Measurements from ENCODE around the gene KLF1.

The KLF1 gene

DNA sequence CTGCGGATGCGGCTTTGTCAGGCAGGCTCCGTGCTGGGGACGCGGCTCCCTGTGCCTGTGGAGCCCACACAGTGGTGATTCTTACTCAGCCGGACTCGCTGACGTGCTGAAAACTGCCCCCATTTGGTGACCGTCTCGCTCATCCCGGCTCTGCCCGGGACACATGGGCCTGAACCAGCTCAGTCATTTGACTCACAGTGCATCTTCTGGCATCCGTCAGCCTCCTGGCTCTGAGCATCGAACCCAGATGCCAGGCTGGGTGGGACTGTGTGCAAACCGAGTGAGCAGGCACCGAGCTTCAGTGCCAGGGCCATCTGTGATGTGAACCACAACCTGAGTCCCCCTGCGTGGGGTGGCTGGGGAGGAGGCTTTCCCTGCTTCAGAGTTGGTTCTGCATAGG is 9.5 kb upstream of the KLF1 start:
- Histone ChIP-seq H3K4me1 (ENCODE audit: control insufficient read depth, insufficient read depth, low read length) (no peaks in the 10 kb centered on the region), H3K36me3 (ENCODE audit: control insufficient read depth in 2 of 2, insufficient read depth in 1 of 2, low read length in 2 of 2) (peaks cover 0 to 52% of the 10 kb centered on the region in 2 experiments; a peak in 2 of 3 replicates), H3K4me3 (ENCODE audit: low read depth, low read length) (no peak overlapping the region), H3K9me3 (ENCODE audit: control insufficient read depth, insufficient read depth, low read depth, low read length) (no peaks in the 10 kb centered on the region), H3K27ac (ENCODE audit: extremely low read depth, low read depth, low read length) (no peak overlapping the region)
- ChIA-PET POLR2A (no interaction called here), CTCF (interaction anchor here (0.6 to 2.5 kb wide), 2 partner anchors 11 to 36 kb away, joined by 3 to 7 read pairs; no protein-coding TSS in a partner anchor)
- no peak for TF ChIP-seq MEIS1 (CRISPR knock-in tag; IDR thresholded peaks at IDR 0.05; ENCODE audit: borderline replicate concordance)
- no peak for TF ChIP-seq ZNF157 (tag by site-specific recombination; IDR thresholded peaks at IDR 0.05)

DNA sequence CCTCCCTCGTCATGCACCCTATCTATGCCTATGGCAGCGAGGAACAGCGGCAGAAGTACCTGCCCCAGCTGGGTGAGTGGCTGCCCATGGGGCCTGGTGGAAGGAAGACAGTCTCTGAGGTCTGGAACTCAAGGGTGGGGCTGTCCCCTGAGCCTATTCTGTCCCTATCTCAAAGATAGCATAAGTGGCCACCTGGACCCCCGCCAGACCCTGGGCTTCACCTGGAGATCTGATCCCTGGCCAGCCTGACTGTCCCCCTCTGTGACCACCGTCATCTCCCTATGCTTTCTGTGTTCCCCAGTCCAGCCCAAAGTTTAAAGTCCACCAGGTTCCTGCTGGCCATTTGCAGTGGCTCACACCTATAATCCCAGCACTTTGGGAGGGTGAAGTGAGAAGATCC is 6.6 kb upstream of the KLF1 start:
- H3K36me3 ChIP-seq (ENCODE audit: control insufficient read depth in 2 of 2, insufficient read depth in 1 of 2, low read length in 2 of 2): peaks cover 0 to 42% of the 10 kb centered on the region in 2 experiments; a peak in 2 of 3 replicates
- ChIA-PET CTCF (interaction anchor here (0.6 to 0.7 kb wide), 2 partner anchors 17 to 133 kb away, joined by 3 read pairs; no protein-coding TSS in a partner anchor), POLR2A (interaction anchor here (1.3 kb wide), 1 partner anchor 25 kb away, joined by 3 read pairs; the partner anchor contains the start of gene SYCE2)
- no peak overlapping the region for H3K27ac ChIP-seq (ENCODE audit: extremely low read depth, low read depth, low read length)
- H3K4me1 ChIP-seq (ENCODE audit: control insufficient read depth, insufficient read depth, low read length): no peaks in the 10 kb centered on the region
- H3K9me3 ChIP-seq (ENCODE audit: control insufficient read depth, insufficient read depth, low read depth, low read length): no peaks in the 10 kb centered on the region
- H3K4me3 ChIP-seq (ENCODE audit: low read depth, low read length): no peak overlapping the region
- TF ChIP-seq ZBTB21 (tag by site-specific recombination; IDR thresholded peaks at IDR 0.05) (no peak), ZNF785 (tag by site-specific recombination; IDR thresholded peaks at IDR 0.05) (no peak), ZNF274 (IDR thresholded peaks at IDR 0.05; ENCODE audit: low read length) (no peak), ZNF274 (tag by site-specific recombination; IDR thresholded peaks at IDR 0.05; ENCODE audit: borderline replicate concordance) (no peak), ZNF571 (tag by site-specific recombination; IDR thresholded peaks at IDR 0.05) (no peak), ZNF596 (tag by site-specific recombination; IDR thresholded peaks at IDR 0.05) (no peak), ZNF747 (tag by site-specific recombination; IDR thresholded peaks at IDR 0.05) (no peak), ZNF670 (tag by site-specific recombination; IDR thresholded peaks at IDR 0.05; ENCODE audit: low read depth) (no peak), ZFP41 (tag by site-specific recombination; IDR thresholded peaks at IDR 0.05; ENCODE audit: borderline replicate concordance) (no peak), ZNF19 (tag by site-specific recombination; IDR thresholded peaks at IDR 0.05; ENCODE audit: low read depth) (no peak), ZNF585B (tag by site-specific recombination; IDR thresholded peaks at IDR 0.05) (no peak), ZNF658 (tag by site-specific recombination; IDR thresholded peaks at IDR 0.05) (no peak), ZEB2 (tag by site-specific recombination; IDR thresholded peaks at IDR 0.05) (no peak)
- TF ChIP-seq, protein P1, sequence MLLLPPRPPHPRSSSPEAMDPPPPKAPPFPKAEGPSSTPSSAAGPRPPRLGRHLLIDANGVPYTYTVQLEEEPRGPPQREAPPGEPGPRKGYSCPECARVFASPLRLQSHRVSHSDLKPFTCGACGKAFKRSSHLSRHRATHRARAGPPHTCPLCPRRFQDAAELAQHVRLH (tag by site-specific recombination; IDR thresholded peaks at IDR 0.05): no peak
- TF ChIP-seq, protein P2, sequence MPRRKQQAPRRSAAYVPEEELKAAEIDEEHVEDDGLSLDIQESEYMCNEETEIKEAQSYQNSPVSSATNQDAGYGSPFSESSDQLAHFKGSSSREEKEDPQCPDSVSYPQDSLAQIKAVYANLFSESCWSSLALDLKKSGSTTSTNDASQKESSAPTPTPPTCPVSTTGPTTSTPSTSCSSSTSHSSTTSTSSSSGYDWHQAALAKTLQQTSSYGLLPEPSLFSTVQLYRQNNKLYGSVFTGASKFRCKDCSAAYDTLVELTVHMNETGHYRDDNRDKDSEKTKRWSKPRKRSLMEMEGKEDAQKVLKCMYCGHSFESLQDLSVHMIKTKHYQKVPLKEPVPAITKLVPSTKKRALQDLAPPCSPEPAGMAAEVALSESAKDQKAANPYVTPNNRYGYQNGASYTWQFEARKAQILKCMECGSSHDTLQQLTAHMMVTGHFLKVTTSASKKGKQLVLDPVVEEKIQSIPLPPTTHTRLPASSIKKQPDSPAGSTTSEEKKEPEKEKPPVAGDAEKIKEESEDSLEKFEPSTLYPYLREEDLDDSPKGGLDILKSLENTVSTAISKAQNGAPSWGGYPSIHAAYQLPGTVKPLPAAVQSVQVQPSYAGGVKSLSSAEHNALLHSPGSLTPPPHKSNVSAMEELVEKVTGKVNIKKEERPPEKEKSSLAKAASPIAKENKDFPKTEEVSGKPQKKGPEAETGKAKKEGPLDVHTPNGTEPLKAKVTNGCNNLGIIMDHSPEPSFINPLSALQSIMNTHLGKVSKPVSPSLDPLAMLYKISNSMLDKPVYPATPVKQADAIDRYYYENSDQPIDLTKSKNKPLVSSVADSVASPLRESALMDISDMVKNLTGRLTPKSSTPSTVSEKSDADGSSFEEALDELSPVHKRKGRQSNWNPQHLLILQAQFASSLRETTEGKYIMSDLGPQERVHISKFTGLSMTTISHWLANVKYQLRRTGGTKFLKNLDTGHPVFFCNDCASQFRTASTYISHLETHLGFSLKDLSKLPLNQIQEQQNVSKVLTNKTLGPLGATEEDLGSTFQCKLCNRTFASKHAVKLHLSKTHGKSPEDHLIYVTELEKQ (tag by site-specific recombination; IDR thresholded peaks at IDR 0.05; ENCODE audit: borderline replicate concordance): no peak
- TF ChIP-seq, protein P3, sequence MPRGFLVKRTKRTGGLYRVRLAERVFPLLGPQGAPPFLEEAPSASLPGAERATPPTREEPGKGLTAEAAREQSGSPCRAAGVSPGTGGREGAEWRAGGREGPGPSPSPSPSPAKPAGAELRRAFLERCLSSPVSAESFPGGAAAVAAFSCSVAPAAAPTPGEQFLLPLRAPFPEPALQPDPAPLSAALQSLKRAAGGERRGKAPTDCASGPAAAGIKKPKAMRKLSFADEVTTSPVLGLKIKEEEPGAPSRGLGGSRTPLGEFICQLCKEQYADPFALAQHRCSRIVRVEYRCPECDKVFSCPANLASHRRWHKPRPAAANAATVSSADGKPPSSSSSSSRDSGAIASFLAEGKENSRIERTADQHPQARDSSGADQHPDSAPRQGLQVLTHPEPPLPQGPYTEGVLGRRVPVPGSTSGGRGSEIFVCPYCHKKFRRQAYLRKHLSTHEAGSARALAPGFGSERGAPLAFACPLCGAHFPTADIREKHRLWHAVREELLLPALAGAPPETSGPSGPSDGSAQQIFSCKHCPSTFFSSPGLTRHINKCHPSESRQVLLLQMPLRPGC (tag by site-specific recombination; IDR thresholded peaks at IDR 0.05): no peak
- TF ChIP-seq, protein P4, sequence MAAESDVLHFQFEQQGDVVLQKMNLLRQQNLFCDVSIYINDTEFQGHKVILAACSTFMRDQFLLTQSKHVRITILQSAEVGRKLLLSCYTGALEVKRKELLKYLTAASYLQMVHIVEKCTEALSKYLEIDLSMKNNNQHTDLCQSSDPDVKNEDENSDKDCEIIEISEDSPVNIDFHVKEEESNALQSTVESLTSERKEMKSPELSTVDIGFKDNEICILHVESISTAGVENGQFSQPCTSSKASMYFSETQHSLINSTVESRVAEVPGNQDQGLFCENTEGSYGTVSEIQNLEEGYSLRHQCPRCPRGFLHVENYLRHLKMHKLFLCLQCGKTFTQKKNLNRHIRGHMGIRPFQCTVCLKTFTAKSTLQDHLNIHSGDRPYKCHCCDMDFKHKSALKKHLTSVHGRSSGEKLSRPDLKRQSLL (tag by site-specific recombination; IDR thresholded peaks at IDR 0.05): no peak
- TF ChIP-seq, protein P5, sequence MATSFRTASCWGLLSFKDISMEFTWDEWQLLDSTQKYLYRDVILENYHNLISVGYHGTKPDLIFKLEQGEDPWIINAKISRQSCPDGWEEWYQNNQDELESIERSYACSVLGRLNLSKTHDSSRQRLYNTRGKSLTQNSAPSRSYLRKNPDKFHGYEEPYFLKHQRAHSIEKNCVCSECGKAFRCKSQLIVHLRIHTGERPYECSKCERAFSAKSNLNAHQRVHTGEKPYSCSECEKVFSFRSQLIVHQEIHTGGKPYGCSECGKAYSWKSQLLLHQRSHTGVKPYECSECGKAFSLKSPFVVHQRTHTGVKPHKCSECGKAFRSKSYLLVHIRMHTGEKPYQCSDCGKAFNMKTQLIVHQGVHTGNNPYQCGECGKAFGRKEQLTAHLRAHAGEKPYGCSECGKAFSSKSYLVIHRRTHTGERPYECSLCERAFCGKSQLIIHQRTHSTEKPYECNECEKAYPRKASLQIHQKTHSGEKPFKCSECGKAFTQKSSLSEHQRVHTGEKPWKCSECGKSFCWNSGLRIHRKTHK (tag by site-specific recombination; IDR thresholded peaks at IDR 0.05): no peak
- TF ChIP-seq, protein P6, sequence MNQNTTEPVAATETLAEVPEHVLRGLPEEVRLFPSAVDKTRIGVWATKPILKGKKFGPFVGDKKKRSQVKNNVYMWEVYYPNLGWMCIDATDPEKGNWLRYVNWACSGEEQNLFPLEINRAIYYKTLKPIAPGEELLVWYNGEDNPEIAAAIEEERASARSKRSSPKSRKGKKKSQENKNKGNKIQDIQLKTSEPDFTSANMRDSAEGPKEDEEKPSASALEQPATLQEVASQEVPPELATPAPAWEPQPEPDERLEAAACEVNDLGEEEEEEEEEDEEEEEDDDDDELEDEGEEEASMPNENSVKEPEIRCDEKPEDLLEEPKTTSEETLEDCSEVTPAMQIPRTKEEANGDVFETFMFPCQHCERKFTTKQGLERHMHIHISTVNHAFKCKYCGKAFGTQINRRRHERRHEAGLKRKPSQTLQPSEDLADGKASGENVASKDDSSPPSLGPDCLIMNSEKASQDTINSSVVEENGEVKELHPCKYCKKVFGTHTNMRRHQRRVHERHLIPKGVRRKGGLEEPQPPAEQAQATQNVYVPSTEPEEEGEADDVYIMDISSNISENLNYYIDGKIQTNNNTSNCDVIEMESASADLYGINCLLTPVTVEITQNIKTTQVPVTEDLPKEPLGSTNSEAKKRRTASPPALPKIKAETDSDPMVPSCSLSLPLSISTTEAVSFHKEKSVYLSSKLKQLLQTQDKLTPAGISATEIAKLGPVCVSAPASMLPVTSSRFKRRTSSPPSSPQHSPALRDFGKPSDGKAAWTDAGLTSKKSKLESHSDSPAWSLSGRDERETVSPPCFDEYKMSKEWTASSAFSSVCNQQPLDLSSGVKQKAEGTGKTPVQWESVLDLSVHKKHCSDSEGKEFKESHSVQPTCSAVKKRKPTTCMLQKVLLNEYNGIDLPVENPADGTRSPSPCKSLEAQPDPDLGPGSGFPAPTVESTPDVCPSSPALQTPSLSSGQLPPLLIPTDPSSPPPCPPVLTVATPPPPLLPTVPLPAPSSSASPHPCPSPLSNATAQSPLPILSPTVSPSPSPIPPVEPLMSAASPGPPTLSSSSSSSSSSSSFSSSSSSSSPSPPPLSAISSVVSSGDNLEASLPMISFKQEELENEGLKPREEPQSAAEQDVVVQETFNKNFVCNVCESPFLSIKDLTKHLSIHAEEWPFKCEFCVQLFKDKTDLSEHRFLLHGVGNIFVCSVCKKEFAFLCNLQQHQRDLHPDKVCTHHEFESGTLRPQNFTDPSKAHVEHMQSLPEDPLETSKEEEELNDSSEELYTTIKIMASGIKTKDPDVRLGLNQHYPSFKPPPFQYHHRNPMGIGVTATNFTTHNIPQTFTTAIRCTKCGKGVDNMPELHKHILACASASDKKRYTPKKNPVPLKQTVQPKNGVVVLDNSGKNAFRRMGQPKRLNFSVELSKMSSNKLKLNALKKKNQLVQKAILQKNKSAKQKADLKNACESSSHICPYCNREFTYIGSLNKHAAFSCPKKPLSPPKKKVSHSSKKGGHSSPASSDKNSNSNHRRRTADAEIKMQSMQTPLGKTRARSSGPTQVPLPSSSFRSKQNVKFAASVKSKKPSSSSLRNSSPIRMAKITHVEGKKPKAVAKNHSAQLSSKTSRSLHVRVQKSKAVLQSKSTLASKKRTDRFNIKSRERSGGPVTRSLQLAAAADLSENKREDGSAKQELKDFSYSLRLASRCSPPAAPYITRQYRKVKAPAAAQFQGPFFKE (tag by site-specific recombination; IDR thresholded peaks at IDR 0.05; ENCODE audit: borderline replicate concordance): no peak

All from HEK293 (cell line).